ENCODE results near the gene PARP6. TPM values are rescaled to one million over a fixed set of nuclear protein-coding genes. Genes with fewer than 3 reads are reported as not detected.

Gene PARP6
- total RNA-seq, 1 experiment from 2014 or later, result 85.7 TPM

DNA sequence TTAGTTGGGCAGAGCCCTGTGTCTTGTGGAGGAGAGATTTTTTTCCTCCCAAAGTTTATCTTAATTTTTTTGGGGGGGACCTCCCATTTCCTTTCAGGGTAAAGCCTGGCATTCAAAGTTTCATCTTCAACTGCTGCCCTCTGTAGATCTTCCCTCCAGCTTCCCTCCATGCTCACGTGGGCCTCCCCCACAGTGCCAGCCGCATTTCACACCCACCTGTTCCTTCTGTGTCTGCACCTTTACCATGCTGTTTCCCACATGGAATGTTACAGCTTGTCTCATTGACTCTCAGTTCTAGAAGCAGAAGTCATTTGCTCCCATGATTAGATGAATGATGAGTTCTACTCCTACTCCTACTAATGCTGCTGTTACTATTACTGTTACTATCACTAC lies 41.1 kb upstream of the PARP6 start:
- no peaks in the 10 kb centered on the region for H3K9me3 ChIP-seq (ENCODE audit: control insufficient read depth, insufficient read depth, low read depth, low read length)
- no peaks in the 10 kb centered on the region for H3K36me3 ChIP-seq (ENCODE audit: control insufficient read depth, insufficient read depth, low read length)
- CTCF ChIA-PET, result interaction anchor here (1.0 kb wide), 1 partner anchor 286 kb away, joined by 3 read pairs; no protein-coding TSS in a partner anchor
- no peaks in the 10 kb centered on the region for H3K4me1 ChIP-seq (ENCODE audit: control insufficient read depth, insufficient read depth, low read length)
- in situ Hi-C loops (cut with HindIII; ENCODE audit: low pct_unique_long_range_greater_than_20kb, low sequenced_read_pairs), result no loop called here
- POLR2A ChIA-PET, result no interaction called here
- no peak overlapping the region for H3K27ac ChIP-seq (ENCODE audit: low read length)
- no peaks in the 10 kb centered on the region; the same call in 1 of the 2 replicates for H3K27me3 ChIP-seq (ENCODE audit: control insufficient read depth, insufficient read depth, low read length)
- intact Hi-C loops (cut with micrococcal nuclease; ENCODE audit: unreplicated experiment), result no loop called here
- no TSS peak for BruUV-seq (replicated peaks)
- no peak overlapping the region for H3K4me3 ChIP-seq (ENCODE audit: low read depth in 2 of 2, low read length in 2 of 2)
- ATAC-seq (no peak), DNase-seq (ENCODE audit: low read depth, low spot score) (no peak)
- TF ChIP-seq, protein P1, sequence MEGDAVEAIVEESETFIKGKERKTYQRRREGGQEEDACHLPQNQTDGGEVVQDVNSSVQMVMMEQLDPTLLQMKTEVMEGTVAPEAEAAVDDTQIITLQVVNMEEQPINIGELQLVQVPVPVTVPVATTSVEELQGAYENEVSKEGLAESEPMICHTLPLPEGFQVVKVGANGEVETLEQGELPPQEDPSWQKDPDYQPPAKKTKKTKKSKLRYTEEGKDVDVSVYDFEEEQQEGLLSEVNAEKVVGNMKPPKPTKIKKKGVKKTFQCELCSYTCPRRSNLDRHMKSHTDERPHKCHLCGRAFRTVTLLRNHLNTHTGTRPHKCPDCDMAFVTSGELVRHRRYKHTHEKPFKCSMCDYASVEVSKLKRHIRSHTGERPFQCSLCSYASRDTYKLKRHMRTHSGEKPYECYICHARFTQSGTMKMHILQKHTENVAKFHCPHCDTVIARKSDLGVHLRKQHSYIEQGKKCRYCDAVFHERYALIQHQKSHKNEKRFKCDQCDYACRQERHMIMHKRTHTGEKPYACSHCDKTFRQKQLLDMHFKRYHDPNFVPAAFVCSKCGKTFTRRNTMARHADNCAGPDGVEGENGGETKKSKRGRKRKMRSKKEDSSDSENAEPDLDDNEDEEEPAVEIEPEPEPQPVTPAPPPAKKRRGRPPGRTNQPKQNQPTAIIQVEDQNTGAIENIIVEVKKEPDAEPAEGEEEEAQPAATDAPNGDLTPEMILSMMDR (IDR thresholded peaks at IDR 0.05), result no peak
- TF ChIP-seq POLR2AphosphoS5 (IDR thresholded peaks at IDR 0.05; ENCODE audit: low read depth, low read length) (no peak), TCF7L2 (IDR thresholded peaks at IDR 0.05; ENCODE audit: low read depth, low read length) (no peak), REST (IDR thresholded peaks at IDR 0.05; ENCODE audit: insufficient read depth in 1 of 2, low read depth in 2 of 2, low read length in 1 of 2) (no peak), SIN3A (IDR thresholded peaks at IDR 0.05; ENCODE audit: borderline replicate concordance, insufficient read depth, low read depth, low read length) (no peak)

DNA sequence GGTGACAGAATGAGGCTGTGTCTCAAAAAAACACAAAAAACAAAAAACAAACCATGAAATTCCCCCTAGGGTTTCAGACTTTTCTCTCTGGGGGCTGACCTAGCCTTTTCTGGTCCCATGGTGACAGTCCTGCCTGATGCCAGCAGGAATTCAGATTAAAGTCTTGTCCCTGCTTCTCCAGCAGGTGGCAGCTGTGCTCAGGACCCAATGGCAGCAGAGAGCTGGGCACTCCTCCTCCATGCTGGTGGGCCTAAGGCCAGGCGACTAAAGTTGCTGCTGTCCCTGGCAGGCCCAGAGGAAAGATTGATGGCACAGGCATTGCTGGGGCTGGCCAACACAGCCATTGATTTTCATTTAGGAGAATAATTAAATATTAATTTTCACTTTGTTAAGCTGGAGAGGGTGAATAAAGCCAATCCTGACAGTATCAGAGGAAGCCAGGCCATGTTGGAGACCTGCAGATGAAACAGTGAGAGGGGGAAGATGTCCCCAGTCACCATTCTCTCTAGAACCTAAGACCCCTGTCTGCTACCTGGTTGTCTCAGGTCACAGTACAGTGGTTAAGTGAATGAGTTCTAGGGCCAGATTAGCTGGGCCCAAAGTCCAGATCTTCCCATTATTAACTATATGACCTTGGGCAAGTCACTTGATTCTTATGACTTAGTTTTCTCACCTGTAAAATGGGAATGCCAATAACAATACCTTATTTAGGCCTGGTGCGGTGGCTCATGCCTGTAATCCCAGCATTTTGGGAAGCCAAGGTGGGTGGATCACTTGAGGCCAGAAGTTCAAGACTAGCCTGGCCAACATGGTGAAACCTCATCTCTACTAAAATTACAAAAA lies 40.5 kb upstream of the PARP6 start:
- Histone ChIP-seq H3K9me3 (ENCODE audit: control insufficient read depth, insufficient read depth, low read depth, low read length) (no peaks in the 10 kb centered on the region), H3K27ac (ENCODE audit: low read length) (no peak overlapping the region), H3K27me3 (ENCODE audit: control insufficient read depth, insufficient read depth, low read length) (no peaks in the 10 kb centered on the region; the same call in 1 of the 2 replicates), H3K4me1 (ENCODE audit: control insufficient read depth, insufficient read depth, low read length) (no peaks in the 10 kb centered on the region), H3K4me3 (ENCODE audit: low read depth in 2 of 2, low read length in 2 of 2) (no peak overlapping the region), H3K36me3 (ENCODE audit: control insufficient read depth, insufficient read depth, low read length) (no peaks in the 10 kb centered on the region)
- ChIA-PET POLR2A (no interaction called here), CTCF (no interaction called here)
- TF ChIP-seq REST (IDR thresholded peaks at IDR 0.05; ENCODE audit: insufficient read depth in 1 of 2, low read depth in 2 of 2, low read length in 1 of 2) (no peak), SIN3A (IDR thresholded peaks at IDR 0.05; ENCODE audit: borderline replicate concordance, insufficient read depth, low read depth, low read length) (no peak), TCF7L2 (IDR thresholded peaks at IDR 0.05; ENCODE audit: low read depth, low read length) (no peak), POLR2AphosphoS5 (IDR thresholded peaks at IDR 0.05; ENCODE audit: low read depth, low read length) (no peak)
- TF ChIP-seq, protein P1 (IDR thresholded peaks at IDR 0.05), result peak; percentile 93
- no TSS peak for BruUV-seq (replicated peaks)
- in situ Hi-C loops (cut with HindIII; ENCODE audit: low pct_unique_long_range_greater_than_20kb, low sequenced_read_pairs) (no loop called here), intact Hi-C loops (cut with micrococcal nuclease; ENCODE audit: unreplicated experiment) (no loop called here)
- ATAC-seq (peak; percentile 93), DNase-seq (ENCODE audit: low read depth, low spot score) (peak; percentile 39)
